Measurements from ENCODE around the gene HSBP1L1. TPM values are rescaled to one million over a fixed set of nuclear protein-coding genes. Genes with fewer than 3 reads are reported as not detected.

HSBP1L1 gene
- total and polyA plus RNA-seq, 2 of the 8 experiments (the other 6 are each of a cell fraction or from before 2014, with no cell fraction given): 1.0 to 1.3 TPM

GRCh38 chr18:79988451-79989194 lies 24.2 kb downstream of the HSBP1L1 start, which contains the start of gene TXNL4A (continued):
- no peak for TF ChIP-seq CHD1 (IDR thresholded peaks at IDR 0.05; ENCODE audit: low read depth, low read length)
- TF ChIP-seq FOSL1 (IDR thresholded peaks at IDR 0.05; ENCODE audit: insufficient read depth, low read depth, low read length): no peak
- no peak for TF ChIP-seq JUND (IDR thresholded peaks at IDR 0.05; ENCODE audit: low read length)
- no peak for TF ChIP-seq SIX5 (IDR thresholded peaks at IDR 0.05; ENCODE audit: low read depth, low read length)
- no peak for TF ChIP-seq RFX5 (IDR thresholded peaks at IDR 0.05; ENCODE audit: borderline replicate concordance, low read depth, low read length)
- no peak for TF ChIP-seq NRF1 (IDR thresholded peaks at IDR 0.05; ENCODE audit: low read depth, low read length)
- TF ChIP-seq PHF8 (conservative IDR thresholded peaks at IDR 0.05; ENCODE audit: low read depth, low read length): peak; percentile 73
- TF ChIP-seq MAX (IDR thresholded peaks at IDR 0.05): peak; percentile 81
- peak; percentile 56; the same call in 1 of the 2 replicates for TF ChIP-seq TAF1 (IDR thresholded peaks at IDR 0.05; ENCODE audit: low read depth, low read length)
- peak; percentile 24; the same call in 1 of the 2 replicates for TF ChIP-seq BACH1 (IDR thresholded peaks at IDR 0.05; ENCODE audit: low read length)
- no peak for TF ChIP-seq CTBP2 (IDR thresholded peaks at IDR 0.05; ENCODE audit: borderline replicate concordance, insufficient read depth, insufficient read length, low read length)
- no peak for TF ChIP-seq CHD2 (IDR thresholded peaks at IDR 0.05; ENCODE audit: low read length)
- peak; percentile 94 for TF ChIP-seq CREB1 (IDR thresholded peaks at IDR 0.05)
- TF ChIP-seq CBX8 (IDR thresholded peaks at IDR 0.05; ENCODE audit: borderline replicate concordance, low read depth, low read length): no peak
- no peak for TF ChIP-seq POU5F1 (IDR thresholded peaks at IDR 0.05; ENCODE audit: low read depth, low read length)
- TF ChIP-seq KDM4A (IDR thresholded peaks at IDR 0.05; ENCODE audit: low read depth, low read length, severe bottlenecking): peak; percentile 73
